HG02970 (cell line): Measurements from ENCODE around the gene HSD11B1L.
"Not testable (repeated sequence)": the region's sequence is repeated elsewhere in the genome, so short reads cannot be mapped to it uniquely, and the experiment has no call there.

Source experiments
- ATAC-seq: cut with Tn5 transposase; IDR thresholded peaks from one replicate; pipeline ENCODE4 v1.9.1; 2021; ENCODE audit warnings: mild to moderate bottlenecking, moderate library complexity, moderate number of reproducible peaks; ENCODE audit not compliant: unreplicated experiment, low FRiP score

The HSD11B1L gene

DNA sequence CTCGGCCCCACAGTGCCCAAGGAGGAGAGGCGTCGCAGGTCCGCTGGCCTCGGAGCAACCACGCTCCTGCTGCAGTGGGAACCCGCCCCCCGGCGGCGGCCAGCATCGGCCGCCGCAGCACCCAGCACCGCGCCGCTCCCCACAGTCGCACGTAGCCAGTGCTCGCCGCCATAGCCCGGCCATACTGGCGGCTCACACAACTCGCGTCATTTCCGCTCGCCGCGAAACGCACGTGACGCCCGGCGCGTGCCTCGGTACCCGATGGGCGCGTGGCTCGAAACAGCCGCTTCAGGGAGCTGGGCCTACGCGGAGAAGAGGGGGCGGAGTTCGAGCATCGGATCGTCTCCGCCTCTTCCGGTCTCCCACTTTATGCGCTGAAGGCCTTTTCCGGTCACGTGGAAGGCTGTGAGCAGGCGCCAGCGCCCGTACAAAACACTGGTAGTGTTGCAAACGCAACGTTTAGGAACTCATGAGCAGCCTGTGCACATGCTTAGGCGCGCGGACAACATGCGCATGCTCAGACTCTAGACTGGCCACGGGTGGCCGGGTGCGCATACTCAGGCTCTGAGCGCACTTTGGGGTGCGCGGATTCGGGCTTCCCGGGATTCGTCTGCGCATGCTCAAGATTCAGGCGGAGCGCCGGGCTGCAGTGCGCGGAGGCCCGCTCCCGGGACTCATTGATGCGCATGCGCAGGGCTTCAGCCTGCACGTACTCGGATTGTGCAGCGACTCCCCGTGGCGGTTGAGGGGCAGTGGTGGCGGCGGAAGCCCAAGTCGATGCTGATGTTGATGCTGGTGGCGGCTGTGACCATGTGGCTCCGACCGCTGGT lies 39.3 kb downstream of the HSD11B1L start, which contains the start of the genes CATSPERD and LONP1:
Gene CATSPERD (plus strand): TSS at position 677 of the 830 bp plus-strand sequence. CDS start 101 bp downstream, at position 778.
Gene LONP1 (minus strand): TSS at position 186 of the 830 bp plus-strand sequence. CDS start 14 bp downstream, at position 172.
- peak; percentile 93 for ATAC-seq

DNA sequence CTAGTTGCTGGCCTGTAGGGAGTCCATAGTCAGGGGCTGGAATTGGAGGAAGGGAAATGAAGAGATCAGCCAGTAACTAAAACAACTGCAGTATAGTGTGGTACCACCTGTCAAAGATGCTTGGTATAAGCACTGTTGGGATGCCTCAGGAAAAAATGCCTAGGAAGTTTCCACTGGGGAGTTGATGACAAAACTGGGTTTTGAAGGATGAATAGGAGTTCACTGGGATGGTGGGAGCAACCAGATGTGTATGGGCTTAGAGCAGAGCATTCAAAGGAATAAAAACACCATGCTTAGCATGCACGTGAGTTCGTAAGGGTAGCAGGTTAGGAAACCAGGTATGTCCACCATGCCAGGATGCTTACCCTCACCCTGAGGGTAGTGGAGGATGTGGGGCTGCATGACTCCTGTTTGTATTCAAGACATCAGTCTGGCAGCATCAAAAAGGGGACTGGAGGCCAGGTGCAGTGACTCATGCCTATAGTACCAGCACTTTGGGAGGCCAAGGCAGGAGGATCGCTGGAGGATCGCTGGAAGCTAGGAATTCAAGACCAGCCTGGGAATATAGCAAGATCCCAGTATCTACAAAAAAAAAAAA lies 46.7 kb downstream of the HSD11B1L start:
- no peak for ATAC-seq

DNA sequence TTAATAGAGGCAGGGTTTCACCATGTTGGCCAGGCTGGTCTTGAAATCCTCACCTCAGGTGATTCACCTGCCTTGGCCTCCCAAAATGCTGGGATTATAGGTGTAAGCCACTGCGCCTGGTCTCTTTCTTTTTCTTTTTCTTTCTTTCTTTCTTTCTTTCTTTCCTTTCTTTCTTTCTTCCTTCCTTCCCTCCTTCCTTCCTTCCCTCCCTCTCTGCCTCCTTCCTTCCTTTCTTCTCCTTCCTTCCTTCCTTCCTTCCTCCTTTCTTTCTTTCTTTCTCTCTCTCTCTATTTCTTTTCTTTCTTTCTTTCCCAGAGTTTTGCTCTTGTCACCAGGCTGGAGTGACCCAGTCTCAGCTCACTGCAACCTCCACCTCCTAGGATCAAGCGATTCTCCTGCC lies 52.3 kb downstream of the HSD11B1L start:
- ATAC-seq, result not testable (repeated sequence)
